HG02938 (cell line): ENCODE results near the gene MRPL20.
A peak's percentile ranks its signal among the peaks of the same experiment; 100 is the strongest.
"Not testable (repeated sequence)": the region's sequence is repeated elsewhere in the genome, so short reads cannot be mapped to it uniquely, and the experiment has no call there.

ENCODE experiments used
- ATAC-seq: cut with Tn5 transposase; IDR thresholded peaks from one replicate; pipeline ENCODE4 v1.9.1; 2021; ENCODE audit warnings: mild to moderate bottlenecking, moderate library complexity; ENCODE audit not compliant: unreplicated experiment

Gene MRPL20

DNA sequence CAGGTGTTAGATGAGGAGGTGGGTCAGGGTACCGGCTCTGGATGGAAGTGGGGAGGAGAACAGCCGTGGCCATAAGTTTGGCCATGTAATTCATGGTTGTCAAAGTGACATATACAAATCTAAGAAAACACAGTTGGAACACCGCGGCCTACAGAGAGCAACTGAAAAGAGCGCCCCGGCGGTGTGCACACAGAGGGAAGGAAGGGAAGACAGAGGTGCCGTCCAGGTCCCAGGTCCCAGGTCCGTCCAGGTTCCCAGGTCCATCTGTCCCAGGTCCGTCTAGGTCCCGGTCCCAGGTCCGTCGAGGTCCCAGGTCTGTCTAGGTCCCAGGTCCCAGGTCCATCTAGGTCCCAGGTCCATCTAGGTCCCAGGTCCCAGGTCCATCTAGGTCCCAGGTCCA, 4.5 kb upstream of the MRPL20 start:
- ATAC-seq: no peak

GRCh38 chr1:1410238-1410637, 3.1 kb upstream of the MRPL20 start:
- ATAC-seq: not testable (repeated sequence)

DNA sequence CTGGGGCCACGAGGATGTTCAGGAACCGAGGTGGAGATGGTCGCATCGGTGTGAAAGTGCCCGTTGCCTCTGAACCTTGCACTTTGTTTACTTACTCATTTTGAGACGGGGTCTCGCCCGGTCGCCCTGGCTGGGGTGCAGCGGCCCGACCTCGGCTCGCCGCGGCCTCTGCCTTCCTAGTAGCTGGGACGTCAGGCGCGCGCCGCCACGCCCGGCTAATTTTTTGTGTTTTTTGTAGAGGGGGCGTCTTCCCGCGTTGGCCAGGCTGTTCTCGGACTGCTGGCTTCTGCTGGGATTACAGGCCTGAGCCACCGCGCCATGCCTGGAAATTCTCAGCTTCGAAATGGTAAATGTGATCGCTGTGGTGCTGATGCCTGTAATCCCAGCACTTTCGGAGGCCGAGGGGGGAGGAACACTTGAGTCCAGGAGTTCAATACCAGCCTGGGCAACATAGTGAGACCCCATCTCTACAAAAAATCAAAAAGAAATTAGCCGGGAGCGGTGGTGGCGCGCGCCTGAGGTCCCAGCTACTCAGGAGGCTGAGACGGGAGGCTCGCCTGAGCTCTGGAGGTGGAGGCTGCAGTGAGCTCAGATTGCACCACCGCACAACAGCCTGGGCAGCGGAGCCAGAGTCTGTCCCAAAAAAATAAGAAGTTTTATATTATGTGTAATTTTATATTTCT, 684 bp upstream of the MRPL20 start:
- peak; percentile 31 for ATAC-seq

DNA sequence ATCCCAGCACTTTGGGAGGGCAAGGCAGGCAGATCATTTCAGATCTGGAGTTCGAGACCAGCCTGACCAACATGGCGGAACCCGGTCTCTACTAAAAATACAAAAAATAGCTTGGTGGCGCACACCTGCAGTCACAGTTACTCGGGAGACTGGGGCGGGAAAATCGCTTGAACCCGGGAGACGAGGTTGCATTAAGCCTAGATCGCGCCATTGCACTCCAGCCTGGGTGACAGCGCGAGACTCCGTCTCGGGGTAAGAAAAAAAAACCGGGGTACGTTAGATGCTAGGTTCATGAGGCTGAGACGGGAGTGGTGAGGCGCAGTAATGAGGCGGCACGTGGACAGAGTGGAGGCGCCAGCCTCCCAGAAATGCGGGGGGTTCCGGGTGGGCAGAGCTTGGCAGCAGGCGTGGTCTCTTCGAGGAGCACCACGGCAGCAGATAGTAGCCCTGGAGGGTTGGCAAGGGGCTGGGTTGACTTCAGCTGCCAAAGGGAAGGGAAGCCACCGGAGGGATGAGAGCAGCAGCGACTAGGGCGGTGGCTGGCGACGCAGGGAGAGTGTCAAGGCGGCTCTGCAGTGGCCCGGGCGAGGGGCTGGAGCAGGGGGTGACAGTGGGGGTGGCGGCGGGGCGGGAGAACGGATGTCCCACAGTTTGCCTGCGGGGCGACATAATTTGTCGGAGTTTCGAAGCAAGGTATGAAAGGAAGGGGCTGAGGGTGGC, 832 bp downstream of the MRPL20 start:
- no peak for ATAC-seq

GRCh38 chr1:1403653-1404052, 3.4 kb downstream of the MRPL20 start:
- no peak for ATAC-seq

DNA sequence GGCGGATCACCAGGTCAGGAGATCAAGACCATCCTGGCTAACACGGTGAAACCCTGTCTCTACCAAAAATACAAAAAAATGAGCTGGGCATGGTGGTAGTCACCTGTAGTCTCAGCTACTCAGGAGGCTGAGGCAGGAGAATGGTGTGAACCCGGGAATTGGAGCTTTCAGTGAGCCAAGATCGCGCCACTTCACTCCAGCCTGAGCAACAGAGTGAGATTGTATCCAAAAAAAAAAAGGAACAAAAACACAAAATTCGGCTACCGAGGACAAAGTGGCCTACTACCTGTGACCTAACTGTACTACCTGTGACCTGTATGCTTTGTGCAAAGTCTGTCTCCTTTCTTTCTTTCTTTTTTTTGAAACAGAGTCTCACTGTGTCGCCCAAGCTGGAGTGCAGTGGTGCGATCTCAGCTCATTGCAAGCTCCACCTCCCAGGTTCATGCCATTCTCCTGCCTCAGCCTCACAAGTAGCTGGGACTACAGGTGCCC, 4.1 kb downstream of the MRPL20 start:
- not testable (repeated sequence) for ATAC-seq

GRCh38 chr1:1402072-1402900, 4.8 kb downstream of the MRPL20 start:
- no peak for ATAC-seq

DNA sequence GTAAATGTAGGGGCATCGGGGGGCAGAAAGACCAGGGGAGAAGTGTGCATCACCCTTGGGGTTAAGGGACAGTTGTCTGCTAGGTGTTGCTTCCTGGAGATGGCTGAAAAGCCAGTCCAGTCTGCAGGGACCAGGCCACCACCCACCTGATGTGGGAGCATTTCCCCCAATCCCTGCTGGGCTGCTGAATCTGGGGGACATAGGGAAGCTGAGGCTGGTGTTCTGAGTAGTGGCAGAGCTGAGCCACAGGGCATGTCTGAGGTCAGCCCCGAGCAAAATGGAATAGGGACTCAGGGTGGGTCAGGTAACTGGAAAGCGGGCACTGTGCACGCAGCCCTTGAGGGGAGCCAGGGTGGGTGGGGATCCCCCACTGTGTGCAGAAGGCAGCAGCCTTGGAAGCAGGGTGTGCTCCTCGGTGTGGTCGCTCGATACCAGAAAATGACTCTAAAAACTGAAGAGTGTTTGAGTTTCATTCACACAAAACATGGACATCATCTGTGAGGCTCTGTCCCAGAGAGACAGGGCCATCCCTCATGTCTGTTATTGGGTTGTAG, 5.6 kb downstream of the MRPL20 start:
- no peak for ATAC-seq

GRCh38 chr1:1400576-1401456, 6.3 kb downstream of the MRPL20 start:
- no peak for ATAC-seq

DNA sequence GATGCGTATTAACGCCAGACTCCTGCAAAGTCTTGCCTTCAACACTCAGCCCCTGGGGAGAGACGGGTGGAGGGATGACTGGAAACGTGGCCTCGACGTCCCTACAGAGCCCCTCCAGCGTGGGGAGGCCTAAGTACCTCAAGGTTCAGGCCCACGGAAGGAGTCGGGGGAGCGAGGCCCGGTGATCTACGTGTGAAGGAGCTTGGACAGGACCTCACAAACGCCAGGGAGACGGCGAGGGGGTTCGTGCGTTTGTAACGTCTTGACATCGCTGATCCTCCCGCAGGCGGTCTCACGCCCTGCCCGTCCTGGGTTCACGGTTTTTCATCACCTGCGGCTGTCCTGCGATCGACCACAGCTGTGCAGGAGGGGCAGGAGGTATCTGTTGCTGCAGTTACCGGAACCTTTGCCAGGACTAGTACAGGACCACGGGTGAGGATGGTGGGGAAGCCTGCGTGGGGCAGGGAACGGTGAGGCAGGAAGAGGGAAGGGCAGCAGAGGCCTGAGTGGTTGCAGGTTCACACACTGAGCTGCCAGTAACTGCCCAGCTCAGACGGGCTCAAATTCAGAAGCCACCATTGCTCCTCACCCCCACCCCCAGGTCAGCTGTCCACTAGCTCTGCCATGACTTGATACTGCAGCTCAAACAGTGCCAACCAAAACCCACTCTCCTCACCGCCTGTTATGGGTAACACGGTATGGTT, 7.1 kb downstream of the MRPL20 start:
- ATAC-seq: no peak

GRCh38 chr1:1399187-1399871, 7.8 kb downstream of the MRPL20 start, which contains the start of gene CCNL2:
TSS of gene CCNL2 (minus strand) at chr1:1399335. CDS start at chr1:1399306, 29 bp downstream.
- ATAC-seq: peak; percentile 82

DNA sequence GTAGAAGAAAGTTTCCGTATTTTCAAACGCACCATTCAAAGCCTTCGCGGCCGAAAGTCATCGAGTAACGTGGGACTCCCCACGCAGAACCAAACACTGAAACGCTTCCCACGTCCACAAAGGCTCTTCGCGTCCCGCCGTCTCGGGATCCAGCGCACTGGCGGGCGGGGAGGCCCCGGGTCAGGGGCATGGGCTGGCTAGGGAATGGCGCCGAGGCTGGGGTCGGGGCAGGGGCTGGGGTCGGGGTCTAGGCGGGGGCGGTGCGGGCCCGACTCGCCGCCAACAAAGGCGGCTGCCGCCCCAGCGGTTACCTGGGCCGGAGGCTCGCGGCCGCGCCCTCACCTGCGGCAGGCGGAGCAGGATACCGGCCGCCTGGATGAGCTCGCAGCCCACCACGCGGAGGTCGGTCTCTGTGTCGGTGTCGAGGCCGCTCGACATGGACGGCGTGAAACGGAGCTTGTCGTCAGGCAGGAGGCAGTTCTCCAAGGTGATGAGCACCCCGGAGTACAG, 8.4 kb downstream of the MRPL20 start:
- ATAC-seq: peak; percentile 3

DNA sequence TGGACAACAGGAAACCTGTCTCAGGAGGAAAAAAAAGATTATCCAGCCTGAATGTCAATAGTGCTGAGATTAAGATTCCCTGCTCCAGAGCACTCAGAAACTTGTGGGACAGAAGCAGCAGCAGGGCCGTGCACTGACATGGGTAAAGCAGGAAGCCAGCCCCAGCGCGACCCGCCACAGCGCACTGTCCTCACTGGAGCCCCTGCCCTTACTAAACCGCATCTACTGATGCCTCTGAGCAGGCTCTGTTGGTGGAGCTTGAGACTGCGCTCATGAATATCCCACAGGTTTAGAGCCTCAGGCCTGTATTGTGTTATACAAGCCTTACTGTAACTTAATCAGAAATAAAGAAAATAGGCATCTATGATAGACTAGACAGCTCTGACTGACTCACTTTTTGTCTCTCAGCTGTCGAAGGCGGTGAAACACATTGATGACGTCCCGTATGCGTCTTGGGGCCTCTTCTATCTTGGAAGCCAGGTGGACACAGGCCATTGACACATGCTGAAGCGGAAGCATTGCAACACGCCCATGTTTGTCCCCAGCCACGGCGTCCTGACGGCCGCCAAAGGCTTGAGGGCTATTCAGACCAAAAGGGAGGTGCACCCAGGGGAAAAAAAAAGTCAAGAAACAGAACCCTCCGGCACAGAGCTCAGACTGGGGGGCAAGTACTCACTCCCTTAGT, 9.1 kb downstream of the MRPL20 start:
- no peak for ATAC-seq

DNA sequence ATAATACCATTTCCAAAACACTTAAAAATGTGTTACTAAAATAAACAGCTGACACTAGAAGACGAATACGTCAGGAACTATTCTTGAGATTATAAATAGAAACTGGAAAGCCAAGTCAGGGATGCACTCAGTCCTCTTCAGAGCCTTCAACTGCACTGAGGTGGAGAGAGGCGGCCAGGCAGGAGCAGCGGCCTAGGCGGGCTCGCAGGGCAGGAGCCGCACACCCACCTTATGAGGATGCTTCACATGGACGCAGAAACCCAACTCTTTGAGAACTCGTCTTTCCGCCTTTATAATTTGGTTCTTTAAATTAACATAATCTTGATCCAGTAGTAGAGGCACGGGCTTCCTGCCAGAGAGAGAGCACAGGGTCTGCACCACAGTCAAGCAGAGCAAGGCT, 11.9 kb downstream of the MRPL20 start:
- ATAC-seq: no peak

- ATAC-seq: no peak
These were observed 13.0 kb downstream of the MRPL20 start for GRCh38 chr1:1394116-1394515.

GRCh38 chr1:1393428-1393827, 13.7 kb downstream of the MRPL20 start:
- no peak for ATAC-seq

- no peak for ATAC-seq
These were observed 14.1 kb downstream of the MRPL20 start for GRCh38 chr1:1393014-1393413.

- no peak for ATAC-seq
These were observed 15.9 kb downstream of the MRPL20 start for GRCh38 chr1:1391225-1391624.
